OCI-LY1 (cell line): Measurements from ENCODE around the gene ADCY2.

Source experiments
- H2AFZ ChIP-seq: fragments of 200-600 bp; sonication (generic), shearing (Covaris generic); 2 replicates; pipeline ENCODE4 v1.6.0; 2014; ENCODE audit warnings: antibody characterized with exemption, mild to moderate bottlenecking, low read length
- H3F3A ChIP-seq: fragments of 200-600 bp; sonication (generic), shearing (Covaris generic); 2 replicates; pipeline ENCODE4 v1.6.0; 2014; ENCODE audit warnings: mild to moderate bottlenecking, antibody characterized with exemption, low read length, moderate library complexity; ENCODE audit not compliant: insufficient read depth
- H3K27ac ChIP-seq: fragments of 200-600 bp; sonication (generic); 2 replicates; pipeline ENCODE4 v1.5.1; 2014; ENCODE audit warnings: low read length, mixed run types, mild to moderate bottlenecking, low read depth; ENCODE audit not compliant: poor library complexity, severe bottlenecking
- H3K27me3 ChIP-seq: fragments of 200-600 bp; sonication (generic); 2 replicates; pipeline ENCODE4 v1.6.0; 2014; ENCODE audit warnings: antibody characterized with exemption, mild to moderate bottlenecking, low read length, moderate library complexity; ENCODE audit not compliant: insufficient read depth
- H3K36me3 ChIP-seq: fragments of 200-600 bp; sonication (generic); 2 replicates; pipeline ENCODE4 v1.6.1; 2014; ENCODE audit warnings: mild to moderate bottlenecking, antibody characterized with exemption, low read length, moderate library complexity, mixed read lengths; ENCODE audit not compliant: insufficient read depth
- H3K4me1 ChIP-seq: fragments of 200-600 bp; sonication (generic); 2 replicates; pipeline ENCODE4 v1.5.1; 2014; ENCODE audit warnings: mild to moderate bottlenecking, low read length, moderate library complexity; ENCODE audit not compliant: insufficient read depth, severe bottlenecking
- H3K4me2 ChIP-seq: fragments of 200-600 bp; sonication (generic), shearing (Covaris generic); 2 replicates; pipeline ENCODE4 v1.6.1; 2014; ENCODE audit warnings: low read length
- H3K4me3 ChIP-seq: fragments of 200-600 bp; sonication (generic); 2 replicates; pipeline ENCODE4 v1.5.1; 2014; ENCODE audit warnings: low read length, low read depth, mild to moderate bottlenecking, mixed read lengths; ENCODE audit not compliant: poor library complexity, severe bottlenecking
- H3K79me2 ChIP-seq: fragments of 200-600 bp; shearing (Covaris generic); 2 replicates; pipeline ENCODE4 v1.6.1; 2016; ENCODE audit warnings: mixed run types, low read length, mixed read lengths; ENCODE audit not compliant: insufficient read depth
- H3K9ac ChIP-seq: fragments of 200-600 bp; sonication (generic), shearing (Covaris generic); 2 replicates; pipeline ENCODE4 v1.6.1; 2014; ENCODE audit warnings: mild to moderate bottlenecking, low read length, mixed read lengths
- H3K9me2 ChIP-seq: fragments of 200-600 bp; sonication (generic), shearing (Covaris generic); 2 replicates; pipeline ENCODE4 v1.6.1; 2014; ENCODE audit warnings: low read depth, mild to moderate bottlenecking, low read length, mixed read lengths
- H3K9me3 ChIP-seq: fragments of 200-600 bp; shearing (Covaris generic); 2 replicates; pipeline ENCODE4 v1.6.1; 2014; ENCODE audit warnings: low read length, mixed read lengths
- H4K20me1 ChIP-seq: fragments of 200-600 bp; sonication (generic), shearing (Covaris generic); 2 replicates; pipeline ENCODE4 v1.6.0; 2016; ENCODE audit warnings: mild to moderate bottlenecking, low read length; ENCODE audit not compliant: insufficient read depth
- EZH2 ChIP-seq: fragments of 200-600 bp; sonication (generic), shearing (Covaris generic); IDR thresholded peaks from 2 replicates; pipeline ENCODE4 v1.8.0; 2017; ENCODE audit warnings: borderline replicate concordance, mixed run types, mild to moderate bottlenecking, antibody characterized with exemption, low read length, moderate library complexity, mixed read lengths
- TF ChIP-seq, protein P1 (sequence below): fragments of 200-600 bp; sonication (generic), shearing (Covaris generic); IDR thresholded peaks from 2 replicates; pipeline ENCODE4 v1.5.1; 2017; ENCODE audit warnings: mild to moderate bottlenecking, antibody characterized with exemption, low read length, moderate library complexity, mixed read lengths

ADCY2 gene

DNA sequence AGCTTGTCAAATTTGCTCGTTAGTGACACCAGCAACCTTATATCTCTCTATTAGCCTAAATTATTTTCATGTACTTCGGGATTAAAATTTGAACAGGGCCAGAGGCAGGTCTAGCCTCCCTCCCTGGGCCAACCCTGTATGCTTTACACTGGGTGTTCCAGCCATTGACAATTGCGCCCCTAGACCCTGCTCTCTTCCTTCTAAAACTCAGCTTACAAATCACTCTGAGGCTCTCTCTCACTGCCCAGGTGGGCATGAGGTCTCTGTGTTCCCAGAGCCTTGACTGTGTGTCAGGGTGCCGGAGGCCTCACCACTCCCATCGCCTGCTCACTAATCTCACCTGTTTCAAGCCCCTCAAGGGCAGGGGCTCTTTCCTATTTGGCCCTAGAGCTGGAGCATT, 461.4 kb downstream of the ADCY2 start:
- no peaks in the 10 kb centered on the region for H3K4me1 ChIP-seq
- H2AFZ ChIP-seq, result no peak overlapping the region
- H3K9me2 ChIP-seq, result no peaks in the 10 kb centered on the region
- H3K9me3 ChIP-seq, result no peaks in the 10 kb centered on the region
- H4K20me1 ChIP-seq, result no peaks in the 10 kb centered on the region
- H3K79me2 ChIP-seq, result no peaks in the 10 kb centered on the region
- H3K4me3 ChIP-seq, result no peak overlapping the region
- TF ChIP-seq EZH2, result no peak
- TF ChIP-seq, protein P1, sequence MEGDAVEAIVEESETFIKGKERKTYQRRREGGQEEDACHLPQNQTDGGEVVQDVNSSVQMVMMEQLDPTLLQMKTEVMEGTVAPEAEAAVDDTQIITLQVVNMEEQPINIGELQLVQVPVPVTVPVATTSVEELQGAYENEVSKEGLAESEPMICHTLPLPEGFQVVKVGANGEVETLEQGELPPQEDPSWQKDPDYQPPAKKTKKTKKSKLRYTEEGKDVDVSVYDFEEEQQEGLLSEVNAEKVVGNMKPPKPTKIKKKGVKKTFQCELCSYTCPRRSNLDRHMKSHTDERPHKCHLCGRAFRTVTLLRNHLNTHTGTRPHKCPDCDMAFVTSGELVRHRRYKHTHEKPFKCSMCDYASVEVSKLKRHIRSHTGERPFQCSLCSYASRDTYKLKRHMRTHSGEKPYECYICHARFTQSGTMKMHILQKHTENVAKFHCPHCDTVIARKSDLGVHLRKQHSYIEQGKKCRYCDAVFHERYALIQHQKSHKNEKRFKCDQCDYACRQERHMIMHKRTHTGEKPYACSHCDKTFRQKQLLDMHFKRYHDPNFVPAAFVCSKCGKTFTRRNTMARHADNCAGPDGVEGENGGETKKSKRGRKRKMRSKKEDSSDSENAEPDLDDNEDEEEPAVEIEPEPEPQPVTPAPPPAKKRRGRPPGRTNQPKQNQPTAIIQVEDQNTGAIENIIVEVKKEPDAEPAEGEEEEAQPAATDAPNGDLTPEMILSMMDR, result no peak
- no peak overlapping the region for H3K9ac ChIP-seq
- no peak overlapping the region for H3K27ac ChIP-seq
- no peaks in the 10 kb centered on the region for H3F3A ChIP-seq
- peaks cover 40% of the 10 kb centered on the region for H3K36me3 ChIP-seq
- no peaks in the 10 kb centered on the region for H3K27me3 ChIP-seq
- H3K4me2 ChIP-seq, result no peak overlapping the region

DNA sequence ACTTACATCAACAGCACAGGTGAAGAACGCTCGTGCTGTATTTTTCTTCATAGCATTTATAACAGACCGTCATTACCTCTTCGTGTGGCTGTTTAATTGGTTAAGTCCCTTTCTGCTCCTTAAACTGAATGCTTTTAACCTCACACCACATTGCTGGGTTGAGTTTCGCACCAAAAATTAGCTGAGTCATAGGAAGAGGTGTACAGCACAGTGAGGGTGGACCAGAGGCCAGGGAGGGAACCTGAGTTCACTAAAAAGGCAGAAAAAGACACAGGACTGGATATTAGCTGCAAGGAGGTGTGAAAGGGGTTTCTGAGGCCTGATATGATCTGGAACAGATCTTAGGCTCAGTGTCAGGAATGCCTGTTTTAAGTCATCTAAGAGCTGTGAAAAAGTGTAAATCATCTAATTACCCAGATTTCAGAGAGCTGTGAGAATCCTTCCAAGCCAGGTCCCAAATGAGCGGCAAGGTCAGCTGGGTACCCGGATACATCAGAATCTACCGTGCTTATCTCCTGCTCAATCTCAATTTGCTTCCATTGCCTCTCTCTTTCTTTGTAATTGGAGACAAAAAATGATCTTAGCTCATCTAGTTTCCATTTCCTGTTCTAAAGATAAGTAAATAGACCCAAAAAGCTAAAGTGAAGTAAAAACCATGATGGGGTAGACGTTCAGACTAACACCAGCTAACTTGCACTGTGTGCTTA, 462.1 kb downstream of the ADCY2 start:
- H3K27ac ChIP-seq, result no peak overlapping the region
- no peaks in the 10 kb centered on the region for H3K4me1 ChIP-seq
- TF ChIP-seq EZH2, result no peak
- TF ChIP-seq, protein P1, result no peak
- H3K27me3 ChIP-seq, result no peaks in the 10 kb centered on the region
- no peaks in the 10 kb centered on the region for H3F3A ChIP-seq
- H3K79me2 ChIP-seq, result no peaks in the 10 kb centered on the region
- no peak overlapping the region for H2AFZ ChIP-seq
- H3K9ac ChIP-seq, result no peak overlapping the region
- no peaks in the 10 kb centered on the region for H3K9me2 ChIP-seq
- H3K4me2 ChIP-seq, result no peak overlapping the region
- no peaks in the 10 kb centered on the region for H4K20me1 ChIP-seq
- no peak overlapping the region for H3K4me3 ChIP-seq
- H3K36me3 ChIP-seq, result peaks cover 47% of the 10 kb centered on the region
- H3K9me3 ChIP-seq, result no peaks in the 10 kb centered on the region

DNA sequence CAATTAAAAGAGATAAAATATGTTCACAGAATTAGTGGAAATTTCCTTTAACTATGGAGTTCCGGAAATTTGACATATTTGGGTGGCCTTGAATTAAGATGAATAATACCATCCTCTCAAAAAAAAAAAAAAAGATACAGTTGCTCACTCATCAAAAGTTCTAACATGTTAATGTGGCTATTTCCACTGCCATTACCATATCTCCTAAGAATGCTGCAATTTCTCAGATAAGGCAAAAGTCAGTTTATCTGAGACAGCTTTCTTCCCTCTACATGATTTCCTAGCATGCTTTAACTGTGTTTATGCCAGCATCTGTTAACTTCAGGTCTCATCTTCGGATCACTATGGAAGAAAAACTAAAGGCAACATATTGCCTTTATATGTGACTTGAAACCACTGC, 470.3 kb downstream of the ADCY2 start:
- Histone ChIP-seq H3K4me2 (peak overlapping the region; percentile 27; the same call in 1 of the 2 replicates), H3K4me1 (peaks cover 38% of the 10 kb centered on the region), H3F3A (no peaks in the 10 kb centered on the region), H3K36me3 (peaks cover 56% of the 10 kb centered on the region), H3K79me2 (peaks cover 43% of the 10 kb centered on the region), H4K20me1 (no peaks in the 10 kb centered on the region; the same call in 1 of the 2 replicates), H3K27ac (no peak overlapping the region), H3K9me3 (no peaks in the 10 kb centered on the region), H3K4me3 (no peak overlapping the region), H3K9ac (no peak overlapping the region), H3K27me3 (no peaks in the 10 kb centered on the region), H2AFZ (no peak overlapping the region), H3K9me2 (no peaks in the 10 kb centered on the region)
- TF ChIP-seq EZH2, result no peak
- TF ChIP-seq, protein P1, result no peak
